ENCODE measurements around the gene MDM1. TPM values are rescaled to one million over a fixed set of nuclear protein-coding genes. Genes with fewer than 3 reads are reported as not detected.

Gene MDM1
- total and polyA plus RNA-seq, 8 donors = 3.9 to 41.4 (median 12.0) TPM

- Histone ChIP-seq H3K4me3 (no peak overlapping the region), H3K27me3 (no peaks in the 10 kb centered on the region), H3K36me3 (no peaks in the 10 kb centered on the region), H3K27ac (no peak overlapping the region), H3K9me3 (no peaks in the 10 kb centered on the region), H3K4me1 (peaks cover 0 to 6% (median 2%) of the 10 kb centered on the region in 4 donors)
- no peak for DNase-seq
- intact Hi-C loops (cut with DNase I; ENCODE audit: low total_unique reads) = no loop called here
- TF ChIP-seq CTCF (IDR thresholded peaks at IDR 0.05) = no peak
- no peak for TF ChIP-seq POLR2AphosphoS5 (IDR thresholded peaks at IDR 0.05)
- TF ChIP-seq EP300 (IDR thresholded peaks at IDR 0.05) = no peak
- TF ChIP-seq POLR2A (IDR thresholded peaks at IDR 0.05) = no peak
- 54 to 62% (median 60%) methylated on average over 3 of the region's 3 CpGs for WGBS, 5 donors
Observed at GRCh38 chr12:68342966-68343365, 10.8 kb upstream of the MDM1 start.

GRCh38 chr12:68341822-68342221 is 9.7 kb upstream of the MDM1 start:
- TF ChIP-seq POLR2A (IDR thresholded peaks at IDR 0.05) (no peak), EP300 (IDR thresholded peaks at IDR 0.05) (no peak), POLR2AphosphoS5 (IDR thresholded peaks at IDR 0.05) (no peak), CTCF (IDR thresholded peaks at IDR 0.05) (no peak)
- no peak overlapping the region for H3K4me3 ChIP-seq
- no peak for DNase-seq
- intact Hi-C loops (cut with DNase I; ENCODE audit: low total_unique reads) = no loop called here
- H3K9me3 ChIP-seq = no peaks in the 10 kb centered on the region
- H3K27me3 ChIP-seq = no peaks in the 10 kb centered on the region
- WGBS, 5 donors = 72 to 95% (median 80%) methylated on average over 2 of the region's 2 CpGs
- peaks cover 0 to 13% (median 3%) of the 10 kb centered on the region in 4 donors for H3K4me1 ChIP-seq
- no peaks in the 10 kb centered on the region for H3K36me3 ChIP-seq
- no peak overlapping the region for H3K27ac ChIP-seq

GRCh38 chr12:68340404-68341270 is 8.5 kb upstream of the MDM1 start:
- intact Hi-C loops (cut with DNase I; ENCODE audit: low total_unique reads) = no loop called here
- H3K27me3 ChIP-seq = no peaks in the 10 kb centered on the region
- H3K4me1 ChIP-seq = peaks cover 0 to 15% (median 7%) of the 10 kb centered on the region in 4 donors
- peak overlapping the region in 2 of 5 donors; percentile 5 to 57 for H3K27ac ChIP-seq
- WGBS, 5 donors = 53 to 67% (median 65%) methylated on average over 8 of the region's 8 CpGs
- no peak overlapping the region for H3K4me3 ChIP-seq
- H3K9me3 ChIP-seq = no peaks in the 10 kb centered on the region
- no peak for DNase-seq
- no peak for TF ChIP-seq CTCF (IDR thresholded peaks at IDR 0.05)
- TF ChIP-seq POLR2A (IDR thresholded peaks at IDR 0.05) = no peak
- TF ChIP-seq POLR2AphosphoS5 (IDR thresholded peaks at IDR 0.05) = no peak
- no peak for TF ChIP-seq EP300 (IDR thresholded peaks at IDR 0.05)
- no peaks in the 10 kb centered on the region for H3K36me3 ChIP-seq

GRCh38 chr12:68336889-68337303 is 4.7 kb upstream of the MDM1 start:
- whole genome bisulfite sequencing, 5 donors = 25 to 44% (median 35%) methylated on average over 4 of the region's 4 CpGs
- H3K27me3 ChIP-seq = no peaks in the 10 kb centered on the region
- H3K9me3 ChIP-seq = no peaks in the 10 kb centered on the region
- H3K27ac ChIP-seq = peak overlapping the region in 1 of 5 donors; percentile 51
- no peak overlapping the region for H3K4me3 ChIP-seq
- no peaks in the 10 kb centered on the region for H3K36me3 ChIP-seq
- H3K4me1 ChIP-seq = peaks cover 0 to 20% (median 12%) of the 10 kb centered on the region in 4 donors
- intact Hi-C loops (cut with DNase I; ENCODE audit: low total_unique reads) = no loop called here
- TF ChIP-seq CTCF (IDR thresholded peaks at IDR 0.05) (no peak), POLR2A (IDR thresholded peaks at IDR 0.05) (no peak), POLR2AphosphoS5 (IDR thresholded peaks at IDR 0.05) (no peak), EP300 (IDR thresholded peaks at IDR 0.05) (no peak)
- peak in 1 of 2 donors; percentile 46 for DNase-seq

Measured in stomach (tissue), 9 donors.